ENCODE data around the gene SYNE1. TPM values are rescaled to one million over a fixed set of nuclear protein-coding genes. Genes with fewer than 3 reads are reported as not detected.
"Not testable (repeated sequence)": the region's sequence is repeated elsewhere in the genome, so short reads cannot be mapped to it uniquely, and the experiment has no call there.

SYNE1 gene
- total and polyA plus RNA-seq, 2 of the 8 experiments (the other 6 are each of a cell fraction or from before 2014, with no cell fraction given), result 2.8 to 5.5 TPM

GRCh38 chr6:152646732-152647131 lies 9.6 kb upstream of the SYNE1 start:
- H4K20me1 ChIP-seq (replicated peaks in 1 of 2; ENCODE audit: control insufficient read depth in 1 of 2, insufficient read depth in 2 of 2, low read length in 2 of 2); H3K4me3 ChIP-seq (ENCODE audit: extremely low read depth in 1 of 4, insufficient read depth in 2 of 4, low read depth in 3 of 4, low read length in 4 of 4); H4K8ac ChIP-seq (ENCODE audit: extremely low read depth, insufficient read depth, low read length); H2BK15ac ChIP-seq (ENCODE audit: low read length); H2BK12ac ChIP-seq (ENCODE audit: low read depth, low read length); H3K9ac ChIP-seq (replicated peaks in 1 of 4; ENCODE audit: extremely low read depth in 1 of 4, low read depth in 3 of 4, low read length in 3 of 4); H3K27ac ChIP-seq (ENCODE audit: low read depth, low read length); H3K4me2 ChIP-seq (ENCODE audit: insufficient read depth in 1 of 2, low read depth in 2 of 2, low read length in 2 of 2); H2AFZ ChIP-seq (ENCODE audit: low read length); H4K5ac ChIP-seq (ENCODE audit: insufficient read length, low read depth, low read length); POLR2A ChIA-PET (ENCODE audit: partially characterized antibody); H3K56ac ChIP-seq (replicated peaks; ENCODE audit: insufficient read length, low read depth, low read length); H3K9me3 ChIP-seq (ENCODE audit: insufficient read depth in 2 of 2, low read depth in 1 of 2, low read length in 1 of 2); H2AK5ac ChIP-seq (ENCODE audit: low read depth, low read length); H3K36me3 ChIP-seq (ENCODE audit: control insufficient read depth in 2 of 4, insufficient read depth in 4 of 4, low read length in 3 of 4); H2BK5ac ChIP-seq (ENCODE audit: low read depth, low read length); H4K91ac ChIP-seq (replicated peaks; ENCODE audit: insufficient read length, low read length); DNase-seq (ENCODE audit: low read depth in 1 of 2, low spot score in 2 of 2); H3K14ac ChIP-seq (ENCODE audit: insufficient read length); H2BK20ac ChIP-seq (ENCODE audit: low read length); H3K27me3 ChIP-seq (replicated peaks in 1 of 4; ENCODE audit: control insufficient read depth in 3 of 4, extremely low read depth in 1 of 4, insufficient read depth in 3 of 4, low read length in 3 of 4); H3K23ac ChIP-seq (ENCODE audit: insufficient read length); H3K79me1 ChIP-seq (ENCODE audit: low read depth, low read length); H3K18ac ChIP-seq (ENCODE audit: extremely low read depth, low read length); FAIRE-seq; H3K4me1 ChIP-seq (replicated peaks in 1 of 4; ENCODE audit: control insufficient read depth in 3 of 4, insufficient read depth in 4 of 4, low read length in 3 of 4); H2BK120ac ChIP-seq (replicated peaks; ENCODE audit: low read depth, low read length); H3K23me2 ChIP-seq (ENCODE audit: low read depth, low read length); H3K4ac ChIP-seq (replicated peaks; ENCODE audit: insufficient read length, low read depth, low read length); H3K79me2 ChIP-seq (ENCODE audit: control insufficient read depth in 1 of 2, insufficient read depth in 2 of 2, low read length in 2 of 2): not testable (repeated sequence)
- CTCF ChIA-PET (ENCODE audit: partially characterized antibody), result interaction anchor here (0.7 to 4.5 kb wide), 3 partner anchors 33 to 882 kb away, joined by 3 to 24 read pairs (median 3); no protein-coding TSS in a partner anchor
- whole genome bisulfite sequencing, 2 experiments (ENCODE audit: extremely low coverage in 1 of 2, insufficient coverage in 1 of 2, insufficient read length in 1 of 2, insufficient replicate concordance in 2 of 2, low coverage in 1 of 2, low lambda C conversion rate in 2 of 2, missing lambda C conversion rate in 1 of 2), result 92% methylated on average over 4 of the region's 4 CpGs; no CpG with 5 or more reads in 1 of the 2 experiments

Measured in H1 (cell line).